A673 (cell line): ENCODE results near the gene HOXB9. TPM values are rescaled to one million over a fixed set of nuclear protein-coding genes. Genes with fewer than 3 reads are reported as not detected.

Experiments
- BruUV-seq: library from RNA; stranded (reverse); fragments of 400-500 nt; replicated peaks from 2 replicates; lab custom pipeline; 2021; lab: Mats Ljungman, UMichigan
- CTCF ChIA-PET: fragments of 300-600 bp; sonication (Branson Sonifier 250); formaldehyde crosslinking; loops from one replicate; lab custom pipeline; 2022; ENCODE audit warnings: antibody characterized with exemption; lab: Charles Lee
- POLR2A ChIA-PET: fragments of 300-600 bp; sonication (Branson Sonifier 250); formaldehyde crosslinking; loops from one replicate; lab custom pipeline; 2022; ENCODE audit warnings: antibody characterized with exemption; ENCODE audit not compliant: low non-redundant PET; lab: Charles Lee
- DNase-seq: peaks from one replicate; pipeline ENCODE4 v3.0.0-alpha.2; 2015; ENCODE audit warnings: low spot score
- H3K27ac ChIP-seq: fragments of 200-600 bp; sonication (generic); 2 replicates; pipeline ENCODE4 v1.5.1; 2016; ENCODE audit warnings: mixed run types, low read depth, mild to moderate bottlenecking, mixed read lengths, antibody characterized with exemption, low read length; ENCODE audit not compliant: poor library complexity, severe bottlenecking
- H3K27me3 ChIP-seq: fragments of 200-600 bp; sonication (generic); replicated peaks from 2 replicates; pipeline ENCODE4 v1.6.1; 2017; ENCODE audit warnings: mixed run types, low read depth, mild to moderate bottlenecking, mixed read lengths, antibody characterized with exemption, low read length; ENCODE audit not compliant: insufficient read depth, poor library complexity
- H3K36me3 ChIP-seq: fragments of 200-600 bp; sonication (generic); 2 replicates; pipeline ENCODE4 v1.6.1; 2016; ENCODE audit warnings: mixed run types, mild to moderate bottlenecking, mixed read lengths, antibody characterized with exemption, low read length; ENCODE audit not compliant: insufficient read depth, poor library complexity, severe bottlenecking
- H3K4me1 ChIP-seq: fragments of 200-600 bp; sonication (generic); 2 replicates; pipeline ENCODE4 v1.6.1; 2017; ENCODE audit warnings: mixed run types, mild to moderate bottlenecking, mixed read lengths, antibody characterized with exemption, low read length; ENCODE audit not compliant: insufficient read depth, poor library complexity, severe bottlenecking
- H3K4me3 ChIP-seq: fragments of 200-600 bp; sonication (generic); 2 replicates; pipeline ENCODE4 v1.5.1; 2016; ENCODE audit warnings: low read depth, mixed run types, mild to moderate bottlenecking, mixed read lengths, low read length; ENCODE audit not compliant: poor library complexity, severe bottlenecking
- H3K9me3 ChIP-seq: fragments of 200-600 bp; sonication (generic); 2 replicates; pipeline ENCODE4 v1.6.1; 2016; ENCODE audit warnings: mixed run types, low read depth, mild to moderate bottlenecking, mixed read lengths, antibody characterized with exemption, low read length; ENCODE audit not compliant: poor library complexity, severe bottlenecking
- EZH2 ChIP-seq: fragments of 200-600 bp; sonication (generic); IDR thresholded peaks from 2 replicates; pipeline ENCODE4 v1.6.1; 2017; ENCODE audit warnings: borderline replicate concordance, low read depth, mild to moderate bottlenecking, mixed read lengths, antibody characterized with exemption, low read length; ENCODE audit not compliant: poor library complexity, severe bottlenecking
- intact Hi-C: fragments of 100-400 bp; cut with micrococcal nuclease; formaldehyde crosslinking; loops from one replicate; pipeline ENCODE4 v1.10.0; 2022; ENCODE audit not compliant: unreplicated experiment
- total RNA-seq: library from RNA; stranded (reverse); gene quantifications from 2 replicates; pipeline ENCODE4 v1.2.3, GENCODE V29; 2021
- TF ChIP-seq, protein P1 (sequence below): fragments of 300-800, 200-600 bp; sonication (generic); conservative IDR thresholded peaks from 2 replicates; pipeline ENCODE4 v1.5.1; 2017; ENCODE audit warnings: low read depth, mild to moderate bottlenecking, antibody characterized with exemption, low read length, moderate library complexity, mixed read lengths

The HOXB9 gene
- total RNA-seq, 1 experiment from 2014 or later: 8.2 TPM

DNA sequence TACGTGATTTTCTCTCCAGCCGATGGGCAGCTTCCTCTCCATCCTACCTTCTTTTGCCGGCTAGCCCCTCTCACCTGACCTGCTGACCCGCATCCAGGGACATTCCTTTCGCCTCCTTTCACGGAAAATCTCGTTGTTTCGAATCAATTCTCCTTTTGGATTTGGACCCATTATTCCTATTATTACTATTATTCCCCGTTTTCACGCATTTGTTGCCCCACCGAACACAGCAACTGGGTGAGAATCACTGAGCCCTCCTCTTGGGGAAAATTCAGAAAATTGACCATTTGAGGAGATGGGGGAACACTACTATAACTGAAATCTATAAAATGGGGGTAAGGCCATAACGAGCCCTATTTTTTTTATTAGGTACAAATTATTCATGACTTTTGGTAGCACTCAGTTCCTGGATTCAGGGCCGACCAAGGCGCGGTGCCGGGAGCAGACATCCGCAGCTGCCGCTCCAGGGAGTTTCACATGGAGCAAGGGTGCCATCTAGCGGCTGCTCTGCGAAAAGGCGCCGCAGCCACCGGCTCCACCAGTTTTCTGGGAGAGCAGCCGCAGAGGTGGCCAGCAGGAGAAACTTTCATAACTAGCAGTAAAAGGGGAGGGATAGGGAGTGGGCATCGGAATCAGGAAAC is 7.8 kb downstream of the HOXB9 start:
- Histone ChIP-seq H3K27me3 (no peaks in the 10 kb centered on the region), H3K4me3 (peak overlapping the region; percentile 49), H3K4me1 (peaks cover 17% of the 10 kb centered on the region), H3K36me3 (no peaks in the 10 kb centered on the region), H3K27ac (no peak overlapping the region), H3K9me3 (no peaks in the 10 kb centered on the region)
- intact Hi-C loops: loop anchor here (1.0 to 5.0 kb wide), 6 partner anchors 281 to 594 kb away; no protein-coding TSS in a partner anchor
- DNase-seq: peak; percentile 93
- ChIA-PET CTCF (interaction anchor here (0.6 to 1.7 kb wide), 6 partner anchors 17 to 666 kb away, joined by 3 to 4 read pairs (median 3); no protein-coding TSS in a partner anchor), POLR2A (no interaction called here)
- no TSS peak for BruUV-seq
- TF ChIP-seq, protein P1, sequence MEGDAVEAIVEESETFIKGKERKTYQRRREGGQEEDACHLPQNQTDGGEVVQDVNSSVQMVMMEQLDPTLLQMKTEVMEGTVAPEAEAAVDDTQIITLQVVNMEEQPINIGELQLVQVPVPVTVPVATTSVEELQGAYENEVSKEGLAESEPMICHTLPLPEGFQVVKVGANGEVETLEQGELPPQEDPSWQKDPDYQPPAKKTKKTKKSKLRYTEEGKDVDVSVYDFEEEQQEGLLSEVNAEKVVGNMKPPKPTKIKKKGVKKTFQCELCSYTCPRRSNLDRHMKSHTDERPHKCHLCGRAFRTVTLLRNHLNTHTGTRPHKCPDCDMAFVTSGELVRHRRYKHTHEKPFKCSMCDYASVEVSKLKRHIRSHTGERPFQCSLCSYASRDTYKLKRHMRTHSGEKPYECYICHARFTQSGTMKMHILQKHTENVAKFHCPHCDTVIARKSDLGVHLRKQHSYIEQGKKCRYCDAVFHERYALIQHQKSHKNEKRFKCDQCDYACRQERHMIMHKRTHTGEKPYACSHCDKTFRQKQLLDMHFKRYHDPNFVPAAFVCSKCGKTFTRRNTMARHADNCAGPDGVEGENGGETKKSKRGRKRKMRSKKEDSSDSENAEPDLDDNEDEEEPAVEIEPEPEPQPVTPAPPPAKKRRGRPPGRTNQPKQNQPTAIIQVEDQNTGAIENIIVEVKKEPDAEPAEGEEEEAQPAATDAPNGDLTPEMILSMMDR: peak; percentile 98
- no peak for TF ChIP-seq EZH2

DNA sequence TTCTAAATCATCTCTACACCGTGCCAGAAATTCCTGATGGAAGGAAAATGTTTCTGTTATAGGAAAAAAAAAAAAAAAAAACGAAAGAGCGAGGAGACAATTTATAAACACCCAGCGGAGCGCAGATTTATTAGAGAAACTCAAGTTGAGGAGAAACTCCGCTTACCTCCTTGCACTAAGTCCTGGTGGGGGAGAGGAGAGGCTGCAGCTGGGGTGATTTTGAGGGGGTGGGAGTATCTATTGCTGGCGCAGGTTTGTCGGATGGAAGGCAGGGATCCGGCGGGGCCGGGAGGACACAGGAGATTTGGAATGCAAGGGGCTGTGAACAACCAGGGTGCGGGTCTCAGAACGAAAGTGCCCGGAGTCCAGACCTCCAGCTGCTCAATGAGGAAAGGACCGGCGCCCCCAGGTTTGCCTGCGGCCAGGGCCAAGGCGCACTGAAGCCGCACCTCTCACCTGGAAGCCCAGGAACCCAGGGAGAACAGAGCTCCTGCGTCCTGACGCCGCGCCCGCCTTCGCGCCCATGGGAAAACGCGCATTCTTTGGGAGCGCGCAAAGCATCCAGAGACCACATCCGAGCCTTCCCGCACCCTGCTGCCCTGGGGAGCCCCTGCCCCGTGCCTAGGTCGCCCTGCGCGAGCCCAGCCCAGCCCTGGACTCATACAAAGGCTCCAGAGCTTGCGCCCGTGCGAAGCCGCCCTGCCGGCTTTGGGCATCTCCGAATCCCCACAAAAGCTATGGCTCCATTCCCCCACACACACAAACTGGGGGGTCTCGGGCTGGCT is 8.5 kb downstream of the HOXB9 start:
- no peaks in the 10 kb centered on the region for H3K9me3 ChIP-seq
- H3K4me3 ChIP-seq: no peak overlapping the region
- no TSS peak for BruUV-seq
- peaks cover 17% of the 10 kb centered on the region for H3K4me1 ChIP-seq
- POLR2A ChIA-PET: no interaction called here
- intact Hi-C loops: loop anchor here (1.0 to 5.0 kb wide), 6 partner anchors 280 to 593 kb away; no protein-coding TSS in a partner anchor
- no peak overlapping the region for H3K27ac ChIP-seq
- H3K27me3 ChIP-seq: no peaks in the 10 kb centered on the region
- CTCF ChIA-PET: interaction anchor here (0.7 to 1.2 kb wide), 4 partner anchors 16 to 425 kb away, joined by 3 to 9 read pairs (median 3); no protein-coding TSS in a partner anchor
- DNase-seq: no peak
- no peak for TF ChIP-seq EZH2
- TF ChIP-seq, protein P1: no peak
- no peaks in the 10 kb centered on the region for H3K36me3 ChIP-seq

DNA sequence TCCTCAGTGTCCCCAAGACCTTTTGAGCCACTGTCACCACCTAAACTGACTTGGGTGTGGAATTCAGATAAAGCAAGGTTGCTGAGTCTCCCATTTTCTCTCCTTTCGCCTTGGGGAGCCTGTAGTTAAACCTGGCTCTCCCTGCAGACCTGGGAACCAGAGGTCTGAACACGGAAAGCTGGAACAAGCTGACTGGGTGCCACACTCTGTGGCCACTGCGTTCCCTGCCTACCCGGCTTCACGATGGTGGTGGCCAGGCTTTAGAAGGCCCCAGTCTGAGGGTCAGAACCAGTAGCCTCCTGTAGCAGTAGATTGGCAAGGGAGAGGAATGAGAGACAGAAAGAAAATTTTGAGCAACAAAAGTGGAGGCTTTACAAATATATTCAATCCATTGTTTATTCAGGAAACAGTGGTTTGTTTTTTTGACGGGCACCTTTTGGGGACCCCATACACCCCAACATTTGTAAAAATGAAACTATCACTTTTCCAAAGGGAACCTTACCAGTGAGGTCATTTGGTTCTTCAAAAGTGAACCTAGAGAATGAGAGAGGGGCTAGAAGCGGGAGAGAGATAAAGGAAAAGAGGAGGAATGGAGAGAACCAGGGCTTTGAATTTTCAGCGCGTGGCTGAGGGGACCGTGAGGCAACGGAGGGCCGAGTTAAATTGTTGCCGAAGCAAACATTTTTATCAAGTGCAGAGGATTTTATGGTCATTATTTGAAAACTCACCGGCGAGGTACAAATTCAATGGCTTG is 9.3 kb downstream of the HOXB9 start:
- intact Hi-C loops: loop anchor here (5.0 kb wide), 3 partner anchors 280 to 465 kb away; no protein-coding TSS in a partner anchor

More for the DNA sequence above, 9.3 kb downstream of the HOXB9 start:
- Histone ChIP-seq H3K27me3 (no peaks in the 10 kb centered on the region), H3K4me1 (peaks cover 19% of the 10 kb centered on the region), H3K36me3 (no peaks in the 10 kb centered on the region), H3K27ac (no peak overlapping the region), H3K4me3 (no peak overlapping the region), H3K9me3 (no peaks in the 10 kb centered on the region)
- no peak for TF ChIP-seq EZH2
- TF ChIP-seq, protein P1: no peak
- no peak for DNase-seq
- no TSS peak for BruUV-seq
- POLR2A ChIA-PET: no interaction called here
- CTCF ChIA-PET: interaction anchor here (0.6 kb wide), 1 partner anchor 12 kb away, joined by 3 read pairs; the partner anchor contains the start of gene HOXB6
